ENCODE measurements around the gene GUCY1A2. TPM values are rescaled to one million over a fixed set of nuclear protein-coding genes. Genes with fewer than 3 reads are reported as not detected.

Gene GUCY1A2
- total RNA-seq, 4 donors from 2014 or later: 0.37 to 2.0 (median 0.67) TPM

- Histone ChIP-seq H3K4me1 (no peaks in the 10 kb centered on the region), H3K4me3 (no peak overlapping the region), H3K27ac (no peak overlapping the region), H3K36me3 (no peaks in the 10 kb centered on the region), H3K27me3 (no peaks in the 10 kb centered on the region), H3K9me3 (no peaks in the 10 kb centered on the region)
- TF ChIP-seq EP300 (IDR thresholded peaks at IDR 0.05; ENCODE audit: low read depth) (no peak), POLR2A (IDR thresholded peaks at IDR 0.05) (no peak), POLR2AphosphoS5 (IDR thresholded peaks at IDR 0.05) (no peak), CTCF (IDR thresholded peaks at IDR 0.05) (no peak)
- in situ Hi-C loops (cut with MboI; ENCODE audit: low pct_ligation_motif_present in 1 of 4, low pct_unique_long_range_greater_than_20kb in 1 of 4, low sequenced_read_pairs in 3 of 4): no loop called here
- intact Hi-C loops (cut with DNase I; ENCODE audit: low total_unique reads): no loop called here
- no peak for DNase-seq
Measured at GRCh38 chr11:106770489-106771085, 247.7 kb downstream of the GUCY1A2 start.

- Histone ChIP-seq H3K27me3 (no peaks in the 10 kb centered on the region), H3K27ac (no peak overlapping the region), H3K36me3 (no peaks in the 10 kb centered on the region), H3K9me3 (no peaks in the 10 kb centered on the region), H3K4me1 (no peaks in the 10 kb centered on the region), H3K4me3 (no peak overlapping the region)
- in situ Hi-C loops (cut with MboI; ENCODE audit: low pct_ligation_motif_present in 1 of 4, low pct_unique_long_range_greater_than_20kb in 1 of 4, low sequenced_read_pairs in 3 of 4): no loop called here
- WGBS, 2 donors (ENCODE audit: low coverage in 1 of 2): 55 to 64% methylated on average over 2 of the region's 2 CpGs
- no peak for TF ChIP-seq EP300 (IDR thresholded peaks at IDR 0.05; ENCODE audit: low read depth)
- TF ChIP-seq CTCF (IDR thresholded peaks at IDR 0.05): no peak
- no peak for TF ChIP-seq POLR2AphosphoS5 (IDR thresholded peaks at IDR 0.05)
- no peak for TF ChIP-seq POLR2A (IDR thresholded peaks at IDR 0.05)
- DNase-seq: no peak
- intact Hi-C loops (cut with DNase I; ENCODE audit: low total_unique reads): no loop called here
Measured at GRCh38 chr11:106765469-106766258, 252.6 kb downstream of the GUCY1A2 start.

GRCh38 chr11:106763501-106763900, 254.8 kb downstream of the GUCY1A2 start:
- no peak for DNase-seq
- TF ChIP-seq POLR2A (IDR thresholded peaks at IDR 0.05): no peak
- TF ChIP-seq EP300 (IDR thresholded peaks at IDR 0.05; ENCODE audit: low read depth): no peak
- TF ChIP-seq POLR2AphosphoS5 (IDR thresholded peaks at IDR 0.05): no peak
- TF ChIP-seq CTCF (IDR thresholded peaks at IDR 0.05): no peak
- H3K27ac ChIP-seq: no peak overlapping the region
- no peaks in the 10 kb centered on the region for H3K4me1 ChIP-seq
- H3K27me3 ChIP-seq: no peaks in the 10 kb centered on the region
- no peaks in the 10 kb centered on the region for H3K36me3 ChIP-seq
- intact Hi-C loops (cut with DNase I; ENCODE audit: low total_unique reads): no loop called here
- H3K4me3 ChIP-seq: no peak overlapping the region
- in situ Hi-C loops (cut with MboI; ENCODE audit: low pct_ligation_motif_present in 1 of 4, low pct_unique_long_range_greater_than_20kb in 1 of 4, low sequenced_read_pairs in 3 of 4): no loop called here
- 71 to 85% methylated on average over 3 of the region's 3 CpGs for WGBS, 2 donors (ENCODE audit: low coverage in 1 of 2)
- H3K9me3 ChIP-seq: no peaks in the 10 kb centered on the region

GRCh38 chr11:106761745-106762144, 256.5 kb downstream of the GUCY1A2 start:
- in situ Hi-C loops (cut with MboI; ENCODE audit: low pct_ligation_motif_present in 1 of 4, low pct_unique_long_range_greater_than_20kb in 1 of 4, low sequenced_read_pairs in 3 of 4) (no loop called here), intact Hi-C loops (cut with DNase I; ENCODE audit: low total_unique reads) (no loop called here)
- Histone ChIP-seq H3K27ac (no peak overlapping the region), H3K9me3 (no peaks in the 10 kb centered on the region), H3K4me1 (no peaks in the 10 kb centered on the region), H3K27me3 (no peaks in the 10 kb centered on the region), H3K4me3 (no peak overlapping the region), H3K36me3 (no peaks in the 10 kb centered on the region)
- WGBS, 2 donors (ENCODE audit: low coverage in 1 of 2): 80 to 91% methylated on average over 1 of the region's 1 CpG
- TF ChIP-seq CTCF (IDR thresholded peaks at IDR 0.05): no peak
- TF ChIP-seq POLR2AphosphoS5 (IDR thresholded peaks at IDR 0.05): no peak
- no peak for TF ChIP-seq POLR2A (IDR thresholded peaks at IDR 0.05)
- no peak for TF ChIP-seq EP300 (IDR thresholded peaks at IDR 0.05; ENCODE audit: low read depth)
- DNase-seq: no peak

Data from transverse colon (tissue), 4 donors.